HepG2 (cell line): ENCODE results near the gene IQCN. TPM values are rescaled to one million over a fixed set of nuclear protein-coding genes. Genes with fewer than 3 reads are reported as not detected.
A peak's percentile ranks its signal among the peaks of the same experiment; 100 is the strongest.

Experiments used
- ARNT2 ChIP-seq: sonication (generic); formaldehyde crosslinking; IDR thresholded peaks from 2 replicates; pipeline ENCODE4 v1.8.0; 2022; ENCODE audit warnings: mild to moderate bottlenecking, low read depth, missing genetic modification reagents, moderate library complexity
- CCDC6 ChIP-seq: sonication (generic); formaldehyde crosslinking; IDR thresholded peaks from 2 replicates; pipeline ENCODE4 v1.8.1; 2022; ENCODE audit warnings: mild to moderate bottlenecking, missing genetic modification reagents, moderate library complexity
- CEBPZ ChIP-seq: IDR thresholded peaks from 2 replicates; pipeline ENCODE4 v1.6.1; 2012; ENCODE audit warnings: low read length, improper control_type of control experiment
- DBP ChIP-seq: sonication (generic); formaldehyde crosslinking; IDR thresholded peaks from 2 replicates; pipeline ENCODE4 v1.4.0; 2020; ENCODE audit warnings: missing genetic modification reagents; ENCODE audit errors: not compliant biosample characterization
- REST ChIP-seq, 2 experiments: IDR thresholded peaks; 2 replicates each; pipeline ENCODE4 v1.6.1; 2011 to 2012; ENCODE audit warnings: low read length in 2 of 2, borderline replicate concordance in 1 of 2, low read depth in 1 of 2, mild to moderate bottlenecking in 1 of 2, moderate library complexity in 1 of 2
- SMAD9 ChIP-seq: sonication (generic); formaldehyde crosslinking; IDR thresholded peaks from 2 replicates; pipeline ENCODE4 v1.5.1; 2020; ENCODE audit warnings: mild to moderate bottlenecking, missing genetic modification reagents
- SP1 ChIP-seq, 2 experiments: fragments of 450-650 bp in 1 of 2; sonication (generic) in 1 of 2; formaldehyde crosslinking in 1 of 2; IDR thresholded peaks; 2 replicates each; pipeline versions ENCODE4 v1.4.0 to v1.6.1; 2016 to 2020; ENCODE audit warnings: missing genetic modification reagents in 1 of 2
- TIGD3 ChIP-seq: sonication (generic); formaldehyde crosslinking; IDR thresholded peaks from 2 replicates; pipeline ENCODE4 v1.5.1; 2020; ENCODE audit warnings: mild to moderate bottlenecking, missing genetic modification reagents, borderline replicate concordance
- ZNF12 ChIP-seq: sonication (generic); formaldehyde crosslinking; IDR thresholded peaks from 2 replicates; pipeline ENCODE4 v1.5.0; 2020; ENCODE audit warnings: missing genetic modification reagents
- ZNF230 ChIP-seq: sonication (generic); formaldehyde crosslinking; IDR thresholded peaks from 2 replicates; pipeline ENCODE4 v1.4.0; 2020; ENCODE audit warnings: mild to moderate bottlenecking, missing genetic modification reagents
- ZNF317 ChIP-seq: sonication (generic); formaldehyde crosslinking; IDR thresholded peaks from 2 replicates; pipeline ENCODE4 v1.5.0; 2020; ENCODE audit warnings: mild to moderate bottlenecking, missing genetic modification reagents
- ZNF333 ChIP-seq: sonication (generic); formaldehyde crosslinking; IDR thresholded peaks from 2 replicates; pipeline ENCODE4 v1.4.0; 2020; ENCODE audit warnings: mild to moderate bottlenecking, missing genetic modification reagents, borderline replicate concordance
- ZNF33B ChIP-seq: sonication (generic); formaldehyde crosslinking; IDR thresholded peaks from 2 replicates; pipeline ENCODE4 v1.5.1; 2020; ENCODE audit warnings: mild to moderate bottlenecking, missing genetic modification reagents
- ZNF431 ChIP-seq: sonication (generic); formaldehyde crosslinking; IDR thresholded peaks from 2 replicates; pipeline ENCODE4 v1.9.0; 2022; ENCODE audit warnings: missing genetic modification reagents, low read depth, mild to moderate bottlenecking, borderline replicate concordance
- ZNF703 ChIP-seq: sonication (generic); formaldehyde crosslinking; IDR thresholded peaks from 2 replicates; pipeline ENCODE4 v1.5.1; 2020; ENCODE audit warnings: missing genetic modification reagents, mild to moderate bottlenecking, moderate library complexity, borderline replicate concordance
- ZSCAN21 ChIP-seq: sonication (generic); formaldehyde crosslinking; IDR thresholded peaks from 2 replicates; pipeline ENCODE4 v1.8.0; 2022; ENCODE audit warnings: mild to moderate bottlenecking, missing genetic modification reagents, moderate library complexity, borderline replicate concordance
- polyA plus RNA-seq, 8 experiments: library from polyadenylated mRNA; depleted of rRNA in 3 of 8; stranded (reverse) in 7 of 8; unstranded in 1 of 8; fragments of >200 nt; fragmentation: Illumina TruSeq in 4 of 8; extraction: Trizol in 4 of 8; gene quantifications; 2 replicates each; pipeline versions ENCODE4 v1.2.1 to v1.2.3, GENCODE V29; 2011 to 2016; ENCODE audit warnings: low read depth in 4 of 8, missing spikeins in 1 of 8, mixed read lengths in 1 of 8; ENCODE audit not compliant: insufficient read depth in 1 of 8
- total RNA-seq, 5 experiments: library from RNA; depleted of rRNA; stranded (reverse); fragments of >200 nt; fragmentation: Illumina TruSeq; extraction: Trizol; gene quantifications; 2 replicates each; pipeline ENCODE4 v1.2.3, GENCODE V29; 2016; ENCODE audit warnings: low read depth in 1 of 5

Gene IQCN
- total and polyA plus RNA-seq, 2 of the 13 experiments (the other 11 are each of a cell fraction or from before 2014, with no cell fraction given) = 0.04 to 0.18 TPM

- TF ChIP-seq DBP = no peak
- TF ChIP-seq TIGD3 (CRISPR knock-in tag) = no peak
- no peak for TF ChIP-seq SP1 (IDR thresholded peaks at IDR 0.05)
- peak; percentile 46; the same call in 1 of the 2 replicates for TF ChIP-seq SP1 (CRISPR knock-in tag; IDR thresholded peaks at IDR 0.05)
- no peak for TF ChIP-seq CCDC6 (CRISPR knock-in tag)
- TF ChIP-seq ZNF317 = 0 out of 2 replicates have a peak, but pooled peaks have one; percentile 35
- no peak for TF ChIP-seq CEBPZ
- TF ChIP-seq ZSCAN21 (CRISPR knock-in tag) = 0 out of 2 replicates have a peak, but pooled peaks have one; percentile 24
- TF ChIP-seq SMAD9 (CRISPR knock-in tag) = no peak
- TF ChIP-seq ZNF431 (CRISPR knock-in tag) = no peak
- TF ChIP-seq ZNF33B = no peak
- no peak for TF ChIP-seq ZNF230 (CRISPR knock-in tag)
- TF ChIP-seq ZNF703 (CRISPR knock-in tag) = no peak
- no peak for TF ChIP-seq ZNF333 (CRISPR knock-in tag)
- TF ChIP-seq ZNF12 (CRISPR knock-in tag) = no peak
- no peak for TF ChIP-seq REST (IDR thresholded peaks at IDR 0.05; ENCODE audit: borderline replicate concordance in 1 of 2, low read depth in 1 of 2, low read length in 2 of 2)
- no peak for TF ChIP-seq ARNT2 (CRISPR knock-in tag)
Observed at GRCh38 chr19:18300930-18301717, 26.9 kb upstream of the IQCN start (continued).
